GM12878 (cell line): ENCODE results near the gene VEPH1. TPM values are rescaled to one million over a fixed set of nuclear protein-coding genes. Genes with fewer than 3 reads are reported as not detected.

ENCODE experiments used
- ATAC-seq: fragments of 200-7000 bp; cut with Tn5 transposase; 3 replicates; pipeline ENCODE4 v1.9.1; 2020; ENCODE audit warnings: mild to moderate bottlenecking, moderate library complexity
- BruUV-seq: library from RNA; stranded (reverse); fragments of 400-500 nt; replicated peaks from 2 replicates; lab custom pipeline; 2021; lab: Mats Ljungman, UMichigan
- CTCF ChIA-PET: fragments of 300-600 bp; sonication (Branson Sonifier 250); formaldehyde crosslinking; extraction: SDS; loops from one replicate; lab custom pipeline; 2021; ENCODE audit warnings: inconsistent platforms; lab: Yijun Ruan, JAX
- POLR2A ChIA-PET: fragments of 350-600 bp; formaldehyde crosslinking; extraction: SDS; loops from one replicate; lab custom pipeline; 2021; ENCODE audit warnings: inconsistent platforms; lab: Charles Lee
- RAD21 ChIA-PET: fragments of 300-600 bp; sonication (Branson Sonifier 250); formaldehyde crosslinking; loops from one replicate; lab custom pipeline; 2023; ENCODE audit warnings: antibody characterized with exemption; ENCODE audit not compliant: unreplicated experiment; lab: Charles Lee
- SMC1A ChIA-PET: fragments of 300-600 bp; sonication (Branson Sonifier 250); formaldehyde crosslinking; loops from one replicate; lab custom pipeline; 2023; ENCODE audit not compliant: unreplicated experiment, uncharacterized antibody; lab: Charles Lee
- DNase-seq: peaks from one replicate; pipeline ENCODE4 v3.0.0-alpha.2; 2011; ENCODE audit warnings: low read depth, low spot score
- FAIRE-seq: peaks from 3 replicates; lab custom pipeline; 2011; peaks lifted over from hg19 to GRCh38; lab: Jason Lieb, UNC
- H2AFZ ChIP-seq: 2 replicates; pipeline ENCODE4 v1.6.0; 2011; ENCODE audit warnings: low read depth, low read length, control low read depth; ENCODE audit not compliant: control insufficient read depth
- H3K27ac ChIP-seq: 2 replicates; pipeline ENCODE4 v1.5.1; 2011; ENCODE audit warnings: control low read depth; ENCODE audit not compliant: control insufficient read depth, insufficient read depth
- H3K27me3 ChIP-seq, 2 experiments: replicated peaks in 1 of 2; 2 replicates each; pipeline versions ENCODE4 v1.6.0 to v1.6.1; 2011; ENCODE audit warnings: low read length in 1 of 2; ENCODE audit not compliant: control insufficient read depth in 2 of 2, insufficient read depth in 2 of 2
- H3K36me3 ChIP-seq, 2 experiments: 2 replicates each; pipeline ENCODE4 v1.5.1; 2011; ENCODE audit warnings: low read length in 1 of 2; ENCODE audit not compliant: control insufficient read depth in 2 of 2, insufficient read depth in 2 of 2
- H3K4me1 ChIP-seq: 2 replicates; pipeline ENCODE4 v1.6.1; 2011; ENCODE audit warnings: mild to moderate bottlenecking, low read length, moderate library complexity, mixed read lengths; ENCODE audit not compliant: control insufficient read depth, insufficient read depth
- H3K4me2 ChIP-seq: 2 replicates; pipeline ENCODE4 v1.6.0; 2011; ENCODE audit warnings: control low read depth; ENCODE audit not compliant: control insufficient read depth, insufficient read depth
- H3K4me3 ChIP-seq: fragments of 200-600 bp; sonication (generic); 2 replicates; pipeline ENCODE4 v1.5.1; 2016
- H3K79me2 ChIP-seq: 2 replicates; pipeline ENCODE4 v1.6.0; 2011; ENCODE audit warnings: low read length; ENCODE audit not compliant: control insufficient read depth, insufficient read depth
- H3K9ac ChIP-seq: 2 replicates; pipeline ENCODE4 v1.8.0; 2011; ENCODE audit warnings: low read length, control low read depth, mixed read lengths; ENCODE audit not compliant: control insufficient read depth, insufficient read depth
- H3K9me3 ChIP-seq: replicated peaks from 3 replicates; pipeline ENCODE4 v1.5.1; 2011; ENCODE audit warnings: mild to moderate bottlenecking, low read length; ENCODE audit not compliant: control insufficient read depth, insufficient read depth
- H4K20me1 ChIP-seq: 2 replicates; pipeline ENCODE4 v1.6.0; 2011; ENCODE audit not compliant: control insufficient read depth, insufficient read depth
- BACH1 ChIP-seq: fragments of 450-650 bp; IDR thresholded peaks from 2 replicates; pipeline ENCODE4 v1.6.1; 2017; ENCODE audit warnings: mild to moderate bottlenecking, borderline replicate concordance
- ESRRA ChIP-seq: IDR thresholded peaks from 2 replicates; pipeline ENCODE4 v1.6.1; 2012; ENCODE audit warnings: mild to moderate bottlenecking, low read length, improper control_type of control experiment
- GATAD2B ChIP-seq: fragments of 450-650 bp; conservative IDR thresholded peaks from 2 replicates; pipeline ENCODE4 v1.6.1; 2017; ENCODE audit warnings: low read depth, mild to moderate bottlenecking, moderate library complexity
- HDAC6 ChIP-seq: fragments of 200-600 bp; sonication (generic); IDR thresholded peaks from one replicate; pipeline ENCODE4 v1.8.0; 2017; ENCODE audit warnings: antibody characterized with exemption; ENCODE audit not compliant: unreplicated experiment
- IKZF1 ChIP-seq: fragments of 450-650 bp; conservative IDR thresholded peaks from 2 replicates; pipeline ENCODE4 v1.6.1; 2017; ENCODE audit warnings: antibody characterized with exemption, mild to moderate bottlenecking
- JUNB ChIP-seq: IDR thresholded peaks from 2 replicates; pipeline ENCODE4 v1.6.1; 2016; ENCODE audit warnings: antibody characterized with exemption, mild to moderate bottlenecking
- MEF2B ChIP-seq: fragments of 450-650 bp; IDR thresholded peaks from 2 replicates; pipeline ENCODE4 v1.6.1; 2018; ENCODE audit warnings: mild to moderate bottlenecking, moderate library complexity; ENCODE audit not compliant: partially characterized antibody, poor library complexity, severe bottlenecking
- MXI1 ChIP-seq: fragments of 150-350 bp; IDR thresholded peaks from 2 replicates; pipeline ENCODE4 v1.6.1; 2011; ENCODE audit warnings: low read depth, mild to moderate bottlenecking, inconsistent platforms, low read length, improper control_type of control experiment
- NFIC ChIP-seq: IDR thresholded peaks from 2 replicates; pipeline ENCODE4 v1.6.1; 2012; ENCODE audit warnings: low read depth, mild to moderate bottlenecking, inconsistent platforms, low read length, moderate library complexity
- PAX8 ChIP-seq: fragments of 450-650 bp; IDR thresholded peaks from 2 replicates; pipeline ENCODE4 v1.6.1; 2017; ENCODE audit warnings: mild to moderate bottlenecking, moderate library complexity
- POLR2AphosphoS5 ChIP-seq: IDR thresholded peaks from 2 replicates; pipeline ENCODE4 v1.6.1; 2011; ENCODE audit warnings: mild to moderate bottlenecking, low read length, inconsistent platforms
- POU2F2 ChIP-seq: IDR thresholded peaks from 3 replicates; pipeline ENCODE4 v1.6.1; 2011; ENCODE audit warnings: low read depth, mild to moderate bottlenecking, low read length, borderline replicate concordance
- RUNX3 ChIP-seq: IDR thresholded peaks from 2 replicates; pipeline ENCODE4 v1.6.1; 2012; ENCODE audit warnings: low read length, inconsistent platforms
- SP1 ChIP-seq: IDR thresholded peaks from one replicate; pipeline ENCODE4 v1.6.1; 2011; ENCODE audit warnings: low read depth, low read length
- SREBF2 ChIP-seq: IDR thresholded peaks from 2 replicates; pipeline ENCODE4 v1.6.1; 2012; ENCODE audit warnings: mild to moderate bottlenecking, low read length
- YY1 ChIP-seq: IDR thresholded peaks from 2 replicates; pipeline ENCODE4 v1.6.1; 2011; ENCODE audit warnings: low read depth, mild to moderate bottlenecking, low read length
- WGBS: methylation state at CpG from one replicate; pipeline ENCODE4 v1.1.6; 2016; ENCODE audit warnings: low lambda C conversion rate; ENCODE audit not compliant: insufficient replicate concordance, insufficient coverage; ENCODE audit errors: missing lambda C conversion rate; 5-methylcytosine and 5-hydroxymethylcytosine counted together
- in situ Hi-C: fragments of 300-500 bp; cut with MboI; formaldehyde crosslinking; loops from 9 replicates; pipeline ENCODE4 v1.14.3; 2018; ENCODE audit warnings: mixed read lengths
- intact Hi-C: fragments of 100-400 bp; cut with micrococcal nuclease; formaldehyde crosslinking; loops from one replicate; pipeline ENCODE4 v1.14.2; 2022; ENCODE audit not compliant: unreplicated experiment
- polyA plus RNA-seq, 11 experiments: library from polyadenylated mRNA; depleted of rRNA in 4 of 11; unstranded in 6 of 11; stranded (reverse) in 5 of 11; fragments of >200 nt; fragmentation: Nextera tagmentation in 4 of 11; fragmentation: Illumina TruSeq in 1 of 11; extraction: Ambion mirVana in 4 of 11; extraction: Trizol in 1 of 11; gene quantifications; 1 replicate in 1 of 11; 2 replicates in 10 of 11; pipeline versions ENCODE4 v1.2.1 to v1.2.3, GENCODE V29; 2011 to 2016; ENCODE audit warnings: inconsistent platforms in 2 of 11, missing spikeins in 2 of 11, low read depth in 1 of 11
- total RNA-seq, 4 experiments: library from RNA; depleted of rRNA in 3 of 4; stranded (reverse); fragments of >200 nt in 3 of 4; fragmentation: Illumina TruSeq in 1 of 4; extraction: Trizol in 1 of 4; gene quantifications; 2 replicates each; pipeline versions ENCODE4 v1.2.1 to v1.2.3, GENCODE V29; 2013 to 2021
- TF ChIP-seq, protein P1 (sequence below): fragments of 450-650 bp; IDR thresholded peaks from 2 replicates; pipeline ENCODE4 v1.6.1; 2017; ENCODE audit warnings: antibody characterized with exemption, mild to moderate bottlenecking, moderate library complexity

The VEPH1 gene
- total and polyA plus RNA-seq, 10 of the 15 experiments (the other 5 are each of a cell fraction or from before 2014, with no cell fraction given): 0.04 to 0.26 (median 0.17) TPM; not detected in 7

DNA sequence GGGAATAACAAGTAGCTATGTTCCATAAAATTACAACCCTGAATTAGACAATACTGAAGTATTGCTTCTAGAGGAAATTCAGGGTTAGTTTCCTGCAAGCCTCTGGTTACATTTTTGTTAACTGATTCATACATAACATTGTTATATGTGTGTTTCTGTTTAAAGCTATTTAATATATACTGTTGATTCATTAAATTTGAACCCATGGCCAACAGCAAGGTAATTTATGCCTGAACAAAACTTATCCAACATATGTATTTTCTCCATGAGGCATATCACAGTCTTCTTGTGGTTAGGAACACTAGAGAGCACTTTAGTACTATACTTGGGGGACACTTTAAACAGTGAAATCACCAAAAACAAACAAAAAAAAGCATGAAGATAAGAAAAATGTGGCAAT lies 114.2 kb downstream of the VEPH1 start:
- POLR2A ChIA-PET: no interaction called here

DNA sequence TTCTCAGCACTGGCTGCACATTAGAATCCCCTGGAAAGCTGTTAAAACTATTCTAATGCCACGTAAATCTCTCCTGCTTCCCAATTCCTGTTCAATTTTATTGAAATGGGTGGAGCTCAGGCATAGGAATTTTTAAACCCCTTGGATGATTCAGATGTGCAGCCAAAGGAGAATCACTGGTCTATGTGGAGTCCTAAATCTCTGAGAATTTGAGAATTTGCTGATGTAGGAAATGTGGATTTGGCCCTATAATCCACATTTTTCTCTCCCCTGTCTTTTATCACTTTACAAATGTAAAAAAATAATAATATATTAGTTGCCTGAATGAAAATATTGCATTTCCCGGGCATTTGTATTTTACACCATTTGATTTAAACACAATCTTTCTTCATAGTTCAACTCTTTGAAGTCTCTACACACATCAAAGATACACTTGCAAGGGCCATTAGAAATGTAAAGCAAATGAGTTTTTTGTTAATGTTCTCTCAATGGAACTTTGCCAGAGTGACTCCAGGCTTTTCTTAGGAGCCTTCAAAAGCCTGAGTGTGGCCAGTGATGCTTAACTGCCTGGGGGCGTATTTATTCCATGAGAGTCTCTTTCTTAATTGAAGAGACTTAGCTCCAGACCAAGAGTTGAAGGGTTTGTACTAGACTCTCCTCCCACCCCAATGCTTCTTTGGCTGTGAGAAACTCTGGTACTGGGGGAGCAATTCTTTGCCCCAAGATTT lies 115.3 kb downstream of the VEPH1 start:
- no peak overlapping the region for H3K9ac ChIP-seq

More for the DNA sequence above, 114.2 kb downstream of the VEPH1 start:
- TF ChIP-seq POU2F2 (no peak), PAX8 (no peak)
- no peak for DNase-seq
- SMC1A ChIA-PET: no interaction called here
- no peak for FAIRE-seq
- H3K79me2 ChIP-seq: no peaks in the 10 kb centered on the region
- H3K4me3 ChIP-seq: no peak overlapping the region
- no peaks in the 10 kb centered on the region for H3K9me3 ChIP-seq
- H4K20me1 ChIP-seq: no peaks in the 10 kb centered on the region
- intact Hi-C loops (no loop called here), in situ Hi-C loops (no loop called here)
- no peak overlapping the region for H3K9ac ChIP-seq
- H3K36me3 ChIP-seq: no peaks in the 10 kb centered on the region
- no peak for ATAC-seq
- CTCF ChIA-PET: no interaction called here
- no peaks in the 10 kb centered on the region for H3K27me3 ChIP-seq
- no TSS peak for BruUV-seq
- H3K27ac ChIP-seq: no peak overlapping the region
- no peak overlapping the region for H3K4me2 ChIP-seq
- RAD21 ChIA-PET: no interaction called here
- no peaks in the 10 kb centered on the region for H3K4me1 ChIP-seq
- H2AFZ ChIP-seq: no peak overlapping the region

More for the DNA sequence above, 115.3 kb downstream of the VEPH1 start:
- Histone ChIP-seq H3K4me1 (no peaks in the 10 kb centered on the region), H3K79me2 (no peaks in the 10 kb centered on the region), H3K36me3 (no peaks in the 10 kb centered on the region), H4K20me1 (no peaks in the 10 kb centered on the region), H2AFZ (no peak overlapping the region), H3K9me3 (no peaks in the 10 kb centered on the region), H3K27ac (no peak overlapping the region), H3K27me3 (no peaks in the 10 kb centered on the region), H3K4me2 (no peak overlapping the region), H3K4me3 (no peak overlapping the region)
- ATAC-seq (no peak), FAIRE-seq (no peak), DNase-seq (no peak)
- ChIA-PET CTCF (no interaction called here), RAD21 (no interaction called here), SMC1A (no interaction called here), POLR2A (no interaction called here)
- TF ChIP-seq RUNX3: no peak
- no peak for TF ChIP-seq IKZF1
- TF ChIP-seq MEF2B: no peak
- no peak for TF ChIP-seq YY1
- TF ChIP-seq POLR2AphosphoS5: no peak
- TF ChIP-seq, protein P1, sequence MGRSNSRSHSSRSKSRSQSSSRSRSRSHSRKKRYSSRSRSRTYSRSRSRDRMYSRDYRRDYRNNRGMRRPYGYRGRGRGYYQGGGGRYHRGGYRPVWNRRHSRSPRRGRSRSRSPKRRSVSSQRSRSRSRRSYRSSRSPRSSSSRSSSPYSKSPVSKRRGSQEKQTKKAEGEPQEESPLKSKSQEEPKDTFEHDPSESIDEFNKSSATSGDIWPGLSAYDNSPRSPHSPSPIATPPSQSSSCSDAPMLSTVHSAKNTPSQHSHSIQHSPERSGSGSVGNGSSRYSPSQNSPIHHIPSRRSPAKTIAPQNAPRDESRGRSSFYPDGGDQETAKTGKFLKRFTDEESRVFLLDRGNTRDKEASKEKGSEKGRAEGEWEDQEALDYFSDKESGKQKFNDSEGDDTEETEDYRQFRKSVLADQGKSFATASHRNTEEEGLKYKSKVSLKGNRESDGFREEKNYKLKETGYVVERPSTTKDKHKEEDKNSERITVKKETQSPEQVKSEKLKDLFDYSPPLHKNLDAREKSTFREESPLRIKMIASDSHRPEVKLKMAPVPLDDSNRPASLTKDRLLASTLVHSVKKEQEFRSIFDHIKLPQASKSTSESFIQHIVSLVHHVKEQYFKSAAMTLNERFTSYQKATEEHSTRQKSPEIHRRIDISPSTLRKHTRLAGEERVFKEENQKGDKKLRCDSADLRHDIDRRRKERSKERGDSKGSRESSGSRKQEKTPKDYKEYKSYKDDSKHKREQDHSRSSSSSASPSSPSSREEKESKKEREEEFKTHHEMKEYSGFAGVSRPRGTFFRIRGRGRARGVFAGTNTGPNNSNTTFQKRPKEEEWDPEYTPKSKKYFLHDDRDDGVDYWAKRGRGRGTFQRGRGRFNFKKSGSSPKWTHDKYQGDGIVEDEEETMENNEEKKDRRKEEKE: no peak
- no peak for TF ChIP-seq BACH1
- no peak for TF ChIP-seq SP1
- no peak for TF ChIP-seq GATAD2B
- TF ChIP-seq HDAC6: no peak
- no peak for TF ChIP-seq SREBF2
- no peak for TF ChIP-seq ESRRA
- no peak for TF ChIP-seq MXI1
- no peak for TF ChIP-seq NFIC
- TF ChIP-seq JUNB: no peak
- in situ Hi-C loops (no loop called here), intact Hi-C loops (no loop called here)
- BruUV-seq: no TSS peak
- WGBS: 0% methylated on average over 3 of the region's 3 CpGs
